ENCODE measurements around the gene GLOD4.
"Not testable (repeated sequence)": the region's sequence is repeated elsewhere in the genome, so short reads cannot be mapped to it uniquely, and the experiment has no call there.

GLOD4 gene

GRCh38 chr17:773467-774312 lies 8.4 kb downstream of the GLOD4 start:
- DNase-seq (ENCODE audit: low spot score), result no peak

GRCh38 chr17:773016-773415 lies 9.1 kb downstream of the GLOD4 start:
- no peak for DNase-seq (ENCODE audit: low spot score)

DNA sequence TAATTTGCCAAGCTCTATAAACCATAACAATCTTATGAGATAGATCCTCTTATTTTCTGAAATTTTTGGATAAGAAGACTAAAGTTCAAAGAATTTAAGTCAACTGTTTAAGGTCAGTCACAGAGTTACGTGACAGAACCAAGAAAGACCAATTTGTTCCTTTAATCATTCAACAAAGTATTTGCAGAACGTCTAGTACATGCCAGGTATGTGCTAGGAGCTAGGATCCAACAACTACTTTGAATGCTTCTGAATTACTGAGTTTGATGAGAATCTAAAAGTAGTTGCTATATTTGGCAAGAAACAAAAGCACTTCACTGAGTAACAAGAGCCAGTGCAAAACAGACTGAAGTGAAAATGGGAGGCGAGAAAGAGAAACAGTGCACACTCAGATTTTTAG lies 15.0 kb downstream of the GLOD4 start:
- DNase-seq (ENCODE audit: low spot score), result no peak

- no peak for DNase-seq (ENCODE audit: low spot score)
Observed at GRCh38 chr17:760371-760770, 21.7 kb downstream of the GLOD4 start.

- no peak for DNase-seq (ENCODE audit: low spot score)
Observed at GRCh38 chr17:759964-760363, 22.1 kb downstream of the GLOD4 start.

DNA sequence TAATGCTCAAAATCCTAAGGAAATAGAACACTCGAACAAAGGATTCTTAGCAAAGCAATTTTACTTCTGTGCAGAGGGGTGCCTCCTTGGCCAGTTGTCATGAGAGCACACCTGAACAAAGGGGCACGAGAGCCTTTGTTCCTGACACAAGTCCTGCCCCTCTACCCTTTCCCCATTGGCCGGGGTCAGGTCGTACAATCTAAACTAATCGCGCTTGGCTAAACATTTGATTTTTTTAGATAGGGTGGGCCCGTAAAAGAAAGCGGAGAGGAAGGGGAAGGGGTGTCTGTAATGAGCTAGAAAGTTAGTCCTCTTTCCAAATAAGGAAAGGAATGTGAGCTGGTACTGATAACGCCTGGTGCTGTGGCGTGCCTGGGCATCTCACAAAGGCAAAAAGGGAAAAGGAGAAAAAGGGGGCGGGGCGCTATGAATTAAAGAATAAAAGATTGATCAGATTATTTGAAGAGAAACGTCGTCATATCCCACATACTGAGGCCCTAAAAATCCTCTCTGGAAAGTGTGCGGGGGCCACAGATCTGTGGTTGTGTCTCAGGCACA lies 26.0 kb downstream of the GLOD4 start:
- not testable (repeated sequence) for DNase-seq (ENCODE audit: low spot score)

- DNase-seq (ENCODE audit: low spot score), result not testable (repeated sequence)
Observed at GRCh38 chr17:755319-755961, 26.6 kb downstream of the GLOD4 start.

DNA sequence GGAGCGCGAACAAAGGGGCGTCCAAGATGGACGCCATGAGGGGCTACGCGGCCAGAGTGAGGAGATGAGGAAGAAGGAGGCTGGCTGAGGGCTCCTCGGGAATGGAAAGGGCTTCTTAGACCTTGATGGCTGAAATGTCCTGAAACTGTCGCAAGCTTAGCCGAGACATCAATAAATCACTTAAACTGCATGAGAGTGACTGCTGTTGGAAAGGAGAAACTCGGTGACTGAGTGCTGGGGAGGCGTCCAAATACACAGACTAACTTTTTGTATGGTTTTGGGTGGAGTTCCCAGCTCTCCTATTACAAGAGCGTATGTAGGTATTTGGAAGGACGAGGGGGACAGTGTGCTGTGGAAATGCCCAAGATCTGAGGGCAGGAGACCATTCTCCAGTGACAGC lies 28.7 kb downstream of the GLOD4 start:
- no peak for DNase-seq (ENCODE audit: low spot score)

GRCh38 chr17:752620-753219 lies 29.4 kb downstream of the GLOD4 start:
- DNase-seq (ENCODE audit: low spot score), result peak; percentile 31

- peak; percentile 81 for DNase-seq (ENCODE audit: low spot score)
Observed at GRCh38 chr17:752002-752619, 30.0 kb downstream of the GLOD4 start, which contains the start of gene GEMIN4. Gene GEMIN4 (minus strand): TSS chr17:752264. CDS start chr17:752142, 122 bp downstream.

DNA sequence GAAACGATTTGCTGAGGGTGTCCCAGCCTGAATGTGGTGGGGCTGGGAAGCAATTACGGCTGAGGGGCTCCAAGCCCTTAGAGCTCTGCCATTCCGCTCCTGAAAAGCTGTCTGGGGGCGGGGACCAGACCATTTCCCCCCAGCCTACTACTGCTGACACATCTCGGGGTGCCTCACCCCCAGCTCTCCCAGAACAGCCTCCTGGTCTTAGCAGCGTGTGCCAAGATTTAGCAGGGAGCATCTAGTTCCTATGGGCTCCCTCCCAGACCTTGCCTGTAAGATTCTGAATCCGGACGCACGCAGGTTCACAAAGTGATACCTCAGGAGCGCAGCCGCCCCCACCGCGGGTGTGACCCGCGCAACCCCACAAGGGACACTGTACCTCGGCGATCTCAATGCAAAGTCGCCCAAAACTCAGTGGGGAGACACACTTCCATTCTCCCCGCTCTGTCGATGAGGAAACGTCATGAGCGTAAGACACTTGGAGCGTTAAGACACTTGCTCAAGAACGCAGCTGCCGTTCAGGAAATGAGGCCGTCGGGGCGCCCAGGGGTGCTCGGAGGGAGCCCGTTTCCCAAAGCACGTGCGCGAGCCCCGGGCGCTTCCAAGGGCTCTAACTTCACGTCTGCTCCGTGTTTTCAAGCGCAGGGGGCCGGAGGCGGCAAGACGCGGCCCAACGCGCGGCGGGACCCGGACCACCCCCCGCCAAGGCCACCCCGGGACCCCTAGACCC lies 30.6 kb downstream of the GLOD4 start:
- peak; percentile 22 for DNase-seq (ENCODE audit: low spot score)

- no peak for DNase-seq (ENCODE audit: low spot score)
Observed at GRCh38 chr17:750431-751037, 31.5 kb downstream of the GLOD4 start.

DNA sequence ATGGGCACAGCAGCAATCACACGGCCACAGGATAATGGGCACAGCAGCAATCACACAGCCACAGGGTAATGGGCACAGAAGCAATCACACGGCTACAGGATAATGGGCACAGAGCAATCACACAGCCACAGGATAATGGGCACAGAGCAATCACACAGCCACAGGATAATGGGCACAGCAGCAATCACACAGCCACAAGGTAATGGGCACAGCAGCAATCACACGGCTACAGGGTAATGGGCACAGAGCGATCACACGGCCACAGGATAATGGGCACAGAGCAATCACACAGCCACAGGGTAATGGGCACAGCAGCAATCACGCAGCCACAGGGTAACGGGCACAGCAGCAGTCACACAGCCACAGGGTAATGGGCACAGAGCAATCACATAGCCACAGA lies 32.7 kb downstream of the GLOD4 start:
- DNase-seq (ENCODE audit: low spot score), result not testable (repeated sequence)

GRCh38 chr17:748604-749003 lies 33.5 kb downstream of the GLOD4 start:
- not testable (repeated sequence) for DNase-seq (ENCODE audit: low spot score)

DNA sequence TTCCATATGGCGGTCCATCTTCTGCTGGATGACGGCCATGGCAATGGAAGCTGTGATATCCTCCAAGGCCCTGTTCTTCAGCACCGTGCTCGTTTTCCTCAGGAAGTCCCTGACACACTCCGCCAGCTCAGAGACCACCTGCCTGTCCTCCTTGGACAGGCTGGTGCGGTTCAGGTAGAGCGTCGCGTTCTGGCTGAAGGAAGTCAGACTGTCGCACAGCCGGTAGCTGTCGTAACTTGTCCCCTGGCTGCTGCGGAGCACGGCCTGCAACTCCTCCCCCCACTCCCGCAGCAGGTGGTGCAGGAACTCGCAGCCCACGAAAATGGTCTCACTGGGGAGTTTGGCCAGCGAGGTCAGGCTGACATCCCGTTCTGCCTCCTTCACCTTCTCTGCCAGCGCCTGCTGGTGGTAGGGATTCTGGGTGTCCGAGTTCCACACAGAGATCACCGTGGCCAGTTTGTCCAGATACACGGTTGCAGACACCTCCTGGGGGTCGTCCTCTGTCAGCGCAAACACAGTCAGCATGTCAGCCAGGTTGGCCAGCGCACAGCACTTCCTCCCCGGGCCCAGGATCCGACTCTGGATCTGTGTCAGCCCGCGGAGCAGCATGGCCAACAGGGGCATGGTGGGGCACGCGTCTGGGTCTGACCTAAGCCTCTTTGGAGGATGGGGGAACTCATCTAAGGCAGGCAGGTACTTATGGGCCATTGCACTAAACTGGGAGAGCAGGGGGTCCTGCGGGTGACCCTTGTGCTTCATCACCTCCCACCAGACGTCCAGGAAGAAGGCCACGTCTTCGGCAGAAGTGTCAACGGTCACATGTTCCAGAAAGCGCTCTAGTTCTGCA lies 35.1 kb downstream of the GLOD4 start:
- DNase-seq (ENCODE audit: low spot score), result no peak

DNA sequence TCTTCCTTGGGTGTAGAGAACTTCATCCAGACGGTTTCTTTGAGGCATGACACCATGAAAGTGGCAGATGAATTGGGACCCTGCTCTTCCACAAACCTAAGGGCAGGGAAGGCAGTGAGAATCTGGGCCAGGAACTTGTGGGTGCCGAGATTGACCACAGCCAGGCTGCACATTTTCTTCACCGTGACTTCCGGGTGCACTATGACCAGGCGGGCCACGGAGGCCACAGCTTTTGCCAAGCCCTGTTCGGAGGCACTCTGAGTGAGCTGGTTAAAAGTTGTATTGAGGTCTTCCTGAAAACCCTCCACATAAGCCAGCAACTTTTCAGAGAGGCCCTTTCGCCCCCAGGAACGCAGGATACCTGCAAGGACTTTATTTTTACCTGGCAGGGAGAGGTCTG lies 35.9 kb downstream of the GLOD4 start:
- DNase-seq (ENCODE audit: low spot score), result no peak

- no peak for DNase-seq (ENCODE audit: low spot score)
Observed at GRCh38 chr17:745406-745805, 36.7 kb downstream of the GLOD4 start.

GRCh38 chr17:744937-745336 lies 37.1 kb downstream of the GLOD4 start:
- no peak for DNase-seq (ENCODE audit: low spot score)

GRCh38 chr17:743139-743538 lies 38.9 kb downstream of the GLOD4 start:
- no peak for DNase-seq (ENCODE audit: low spot score)

GRCh38 chr17:742147-742793 lies 39.8 kb downstream of the GLOD4 start:
- DNase-seq (ENCODE audit: low spot score), result no peak

Data from HuH-7.5 (cell line).